PC-3 (cell line): ENCODE data around the gene OGT. TPM values are rescaled to one million over a fixed set of nuclear protein-coding genes. Genes with fewer than 3 reads are reported as not detected.
"Not testable (repeated sequence)": the region's sequence is repeated elsewhere in the genome, so short reads cannot be mapped to it uniquely, and the experiment has no call there.

Experiments used
- ATAC-seq: fragments of 200-7000 bp; cut with Tn5 transposase; 2 replicates; pipeline ENCODE4 v1.9.1; 2020; ENCODE audit warnings: mild to moderate bottlenecking, moderate library complexity
- BruUV-seq: library from RNA; stranded (reverse); fragments of 400-500 nt; replicated peaks from 2 replicates; lab custom pipeline; 2021; lab: Mats Ljungman, UMichigan
- CTCF ChIA-PET: fragments of 300-600 bp; sonication (Branson Sonifier 250); formaldehyde crosslinking; loops from one replicate; lab custom pipeline; 2022; ENCODE audit warnings: antibody characterized with exemption; lab: Charles Lee
- POLR2A ChIA-PET: fragments of 300-600 bp; sonication (Branson Sonifier 250); formaldehyde crosslinking; loops from one replicate; lab custom pipeline; 2022; ENCODE audit warnings: antibody characterized with exemption; ENCODE audit not compliant: unreplicated experiment; lab: Charles Lee
- DNase-seq: peaks from one replicate; pipeline ENCODE4 v3.0.0-alpha.2; 2015
- H2AFZ ChIP-seq: fragments of 300-600 bp; sonication (generic); 2 replicates; pipeline ENCODE4 v1.6.0; 2016; ENCODE audit warnings: antibody characterized with exemption, low read length
- H3F3A ChIP-seq: fragments of 300-600 bp; sonication (generic); one replicate; pipeline ENCODE4 v1.6.0; 2017; ENCODE audit warnings: antibody characterized with exemption, low read length, control low read depth, mild to moderate bottlenecking; ENCODE audit not compliant: unreplicated experiment
- H3K27ac ChIP-seq: fragments of 300-600 bp; sonication (generic); 2 replicates; pipeline ENCODE4 v1.5.1; 2016; ENCODE audit warnings: mild to moderate bottlenecking, low read length
- H3K27me3 ChIP-seq: fragments of 300-600 bp; sonication (generic); 2 replicates; pipeline ENCODE4 v1.6.1; 2016; ENCODE audit warnings: low read length, mixed read lengths
- H3K36me3 ChIP-seq: fragments of 300-600 bp; sonication (generic); 2 replicates; pipeline ENCODE4 v1.6.1; 2016; ENCODE audit warnings: low read depth, mixed run types, low read length, mixed read lengths
- H3K4me1 ChIP-seq: fragments of 300-600 bp; sonication (generic); 2 replicates; pipeline ENCODE4 v1.5.1; 2016; ENCODE audit warnings: low read length; ENCODE audit not compliant: insufficient read depth
- H3K4me2 ChIP-seq: fragments of 300-600 bp; sonication (generic); 2 replicates; pipeline ENCODE4 v1.6.0; 2016; ENCODE audit warnings: low read length
- H3K4me3 ChIP-seq: fragments of 300-600 bp; sonication (generic); 2 replicates; pipeline ENCODE4 v1.5.1; 2016; ENCODE audit warnings: mild to moderate bottlenecking, low read length, mixed read lengths
- H3K79me2 ChIP-seq: fragments of 300-600 bp; sonication (generic); 2 replicates; pipeline ENCODE4 v1.6.1; 2017; ENCODE audit warnings: low read length, mixed read lengths
- H3K9ac ChIP-seq: fragments of 300-600 bp; sonication (generic); 2 replicates; pipeline ENCODE4 v1.6.0; 2016; ENCODE audit warnings: mild to moderate bottlenecking, low read length
- H3K9me2 ChIP-seq: fragments of 300-600 bp; sonication (generic); replicated peaks from 2 replicates; pipeline ENCODE4 v1.6.1; 2016; ENCODE audit warnings: mixed run types, low read length, mixed read lengths
- H3K9me3 ChIP-seq: fragments of 300-600 bp; sonication (generic); 2 replicates; pipeline ENCODE4 v1.6.1; 2016; ENCODE audit warnings: low read length, mixed read lengths
- H4K20me1 ChIP-seq: fragments of 300-600 bp; sonication (generic); 2 replicates; pipeline ENCODE4 v1.6.1; 2016; ENCODE audit warnings: low read length, mixed read lengths
- CTCF ChIP-seq: fragments of 300-600 bp; sonication (generic); conservative IDR thresholded peaks from 2 replicates; pipeline ENCODE4 v1.5.1; 2017; ENCODE audit warnings: antibody characterized with exemption, low read depth, mild to moderate bottlenecking, low read length
- EZH2 ChIP-seq: fragments of 300-600 bp; sonication (generic); IDR thresholded peaks from one replicate; pipeline ENCODE4 v1.6.1; 2017; ENCODE audit warnings: antibody characterized with exemption, mild to moderate bottlenecking, low read length; ENCODE audit not compliant: unreplicated experiment
- EZH2phosphoT487 ChIP-seq: fragments of 300-600 bp; sonication (generic); IDR thresholded peaks from 2 replicates; pipeline ENCODE4 v1.6.1; 2018; ENCODE audit warnings: mild to moderate bottlenecking, antibody characterized with exemption, low read length, borderline replicate concordance
- intact Hi-C: fragments of 100-400 bp; cut with micrococcal nuclease; formaldehyde crosslinking; loops from 2 replicates; pipeline ENCODE4 v1.9.0; 2023
- total RNA-seq: library from RNA; depleted of rRNA; stranded (reverse); fragments of >200 nt; gene quantifications from 2 replicates; pipeline ENCODE4 v1.2.3, GENCODE V29; 2014

OGT gene
- total RNA-seq, 1 experiment from 2014 or later: 99.8 TPM

GRCh38 chrX:71579990-71580380 lies 47.1 kb downstream of the OGT start:
- CTCF ChIA-PET: no interaction called here
- Histone ChIP-seq H3K4me3 (no peak overlapping the region), H3K79me2 (no peaks in the 10 kb centered on the region), H3K9me2 (no peaks in the 10 kb centered on the region), H3K27me3 (no peaks in the 10 kb centered on the region), H3K27ac (no peak overlapping the region), H3K9me3 (no peaks in the 10 kb centered on the region), H3K4me1 (no peaks in the 10 kb centered on the region), H3F3A (no peaks in the 10 kb centered on the region), H3K9ac (no peak overlapping the region), H2AFZ (no peak overlapping the region), H3K36me3 (peaks cover 10% of the 10 kb centered on the region), H3K4me2 (no peak overlapping the region), H4K20me1 (no peaks in the 10 kb centered on the region; the same call in 1 of the 2 replicates)
- no peak for ATAC-seq
- TF ChIP-seq EZH2 (no peak), EZH2phosphoT487 (no peak), CTCF (no peak)
- POLR2A ChIA-PET: no interaction called here
- no TSS peak for BruUV-seq
- DNase-seq: no peak
- intact Hi-C loops: loop anchor here (10.0 kb wide), 1 partner anchor 75 kb away; no protein-coding TSS in a partner anchor

- intact Hi-C loops: loop anchor here (10.0 kb wide), 1 partner anchor 74 kb away; no protein-coding TSS in a partner anchor
- Histone ChIP-seq H3K4me3 (no peak overlapping the region), H3K79me2 (no peaks in the 10 kb centered on the region), H3K9me3 (no peaks in the 10 kb centered on the region), H2AFZ (no peak overlapping the region), H3K36me3 (no peaks in the 10 kb centered on the region), H3K9me2 (no peaks in the 10 kb centered on the region), H3K9ac (no peak overlapping the region), H3F3A (no peaks in the 10 kb centered on the region), H3K27me3 (no peaks in the 10 kb centered on the region), H3K27ac (no peak overlapping the region), H3K4me2 (no peak overlapping the region), H4K20me1 (no peaks in the 10 kb centered on the region), H3K4me1 (no peaks in the 10 kb centered on the region)
- no TSS peak for BruUV-seq
- ChIA-PET POLR2A (no interaction called here), CTCF (no interaction called here)
- no peak for TF ChIP-seq CTCF
- no peak for TF ChIP-seq EZH2
- TF ChIP-seq EZH2phosphoT487: no peak
- DNase-seq (no peak), ATAC-seq (no peak)
These were observed 48.3 kb downstream of the OGT start for GRCh38 chrX:71581210-71581609.

GRCh38 chrX:71586929-71587328 lies 54.0 kb downstream of the OGT start:
- Histone ChIP-seq H3K9me3 (no peaks in the 10 kb centered on the region), H3K36me3 (no peaks in the 10 kb centered on the region), H3K79me2 (no peaks in the 10 kb centered on the region), H3K27ac (no peak overlapping the region), H2AFZ (no peak overlapping the region), H3K4me1 (no peaks in the 10 kb centered on the region), H3K4me3 (no peak overlapping the region), H3F3A (no peaks in the 10 kb centered on the region), H4K20me1 (no peaks in the 10 kb centered on the region), H3K9me2 (no peaks in the 10 kb centered on the region), H3K27me3 (no peaks in the 10 kb centered on the region), H3K4me2 (no peak overlapping the region), H3K9ac (no peak overlapping the region)
- CTCF ChIA-PET: no interaction called here
- intact Hi-C loops: loop anchor here (10.0 kb wide), 1 partner anchor 68 kb away; no protein-coding TSS in a partner anchor
- POLR2A ChIA-PET: no interaction called here
- no TSS peak for BruUV-seq
- DNase-seq: no peak
- ATAC-seq: no peak
- TF ChIP-seq CTCF (no peak), EZH2 (no peak), EZH2phosphoT487 (no peak)

- H3K9me2 ChIP-seq, H2AFZ ChIP-seq, H3F3A ChIP-seq, BruUV-seq, CTCF ChIA-PET, H3K4me1 ChIP-seq, H3K4me3 ChIP-seq, H3K36me3 ChIP-seq, H4K20me1 ChIP-seq, DNase-seq, H3K79me2 ChIP-seq, H3K27ac ChIP-seq, H3K4me2 ChIP-seq, POLR2A ChIA-PET, H3K9ac ChIP-seq, intact Hi-C loops, ATAC-seq, H3K9me3 ChIP-seq, H3K27me3 ChIP-seq: not testable (repeated sequence)
These were observed 60.3 kb downstream of the OGT start for GRCh38 chrX:71593210-71593609.
